ENCODE measurements around the gene CYGB. TPM values are rescaled to one million over a fixed set of nuclear protein-coding genes. Genes with fewer than 3 reads are reported as not detected.

CYGB gene
- polyA plus RNA-seq, 1 of the 3 experiments (the other 2 are of a cell fraction): 1.7 TPM

DNA sequence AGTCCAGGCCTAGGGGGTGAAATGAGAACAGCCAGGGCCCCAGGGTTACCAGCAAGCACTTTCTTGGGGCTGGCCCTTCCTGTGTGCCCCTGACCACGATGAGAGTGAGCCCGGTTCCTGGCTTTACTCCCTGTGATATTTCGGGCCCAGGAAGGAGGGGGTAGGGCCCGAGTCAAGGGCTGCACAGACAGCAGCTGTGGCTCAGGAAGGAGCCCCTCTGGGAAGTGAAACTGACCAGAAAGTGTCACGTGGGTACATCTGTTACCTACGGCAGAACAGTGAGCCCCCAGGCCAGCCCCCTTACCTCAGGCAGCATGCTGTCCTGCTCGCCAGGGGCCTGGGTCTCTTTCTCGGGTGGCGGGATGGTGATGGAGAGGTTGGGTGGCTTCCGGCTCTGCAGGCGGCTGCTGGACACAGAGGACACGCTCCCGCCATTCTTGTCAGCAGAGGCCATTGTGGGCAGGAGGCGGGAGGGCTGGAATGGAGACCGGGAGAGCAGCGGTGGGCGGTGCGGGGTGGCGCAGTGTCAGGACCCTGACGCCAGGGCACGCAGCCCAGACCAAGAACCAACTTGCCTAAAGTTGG lies 56.3 kb downstream of the CYGB start:
- H3K9me2 ChIP-seq: no peaks in the 10 kb centered on the region

More for the DNA sequence above, 56.3 kb downstream of the CYGB start:
- Histone ChIP-seq H3F3A (replicated peaks; ENCODE audit: insufficient read depth) (peaks cover 8% of the 10 kb centered on the region), H3K4me1 (ENCODE audit: control insufficient read depth in 1 of 2, insufficient read depth in 2 of 2, low read depth in 1 of 2, low read length in 1 of 2) (no peaks in the 10 kb centered on the region), H3K4me3 (ENCODE audit: low read depth in 2 of 2, low read length in 1 of 2) (no peak overlapping the region), H3K9ac (no peak overlapping the region), H3K79me2 (ENCODE audit: insufficient read depth) (no peaks in the 10 kb centered on the region), H3K36me3 (replicated peaks in 1 of 2; ENCODE audit: control insufficient read depth in 1 of 2, insufficient read depth in 2 of 2, low read length in 1 of 2) (peaks cover 0 to 2% of the 10 kb centered on the region in 2 experiments), H3K27me3 (ENCODE audit: insufficient read depth) (no peaks in the 10 kb centered on the region), H4K20me1 (ENCODE audit: insufficient read depth) (no peaks in the 10 kb centered on the region), H3K27ac (ENCODE audit: low read depth in 2 of 2, low read length in 1 of 2) (no peak overlapping the region), H3K4me2 (no peak overlapping the region), H2AFZ (ENCODE audit: low read depth) (no peak overlapping the region), H3K9me3 (no peaks in the 10 kb centered on the region)
- ChIA-PET CTCF (interaction anchor here (52.1 to 56.8 kb wide), 2 partner anchors 6 to 8 kb away, joined by 1687 read pairs; partner anchors contain the start of genes AANAT, RHBDF2 and UBE2O), POLR2A (no interaction called here)
- TF ChIP-seq RXRA (IDR thresholded peaks at IDR 0.05; ENCODE audit: borderline replicate concordance, low read depth): no peak
- no peak for TF ChIP-seq EZH2phosphoT487 (IDR thresholded peaks at IDR 0.05; ENCODE audit: borderline replicate concordance, low read depth)
- TF ChIP-seq, protein P1, sequence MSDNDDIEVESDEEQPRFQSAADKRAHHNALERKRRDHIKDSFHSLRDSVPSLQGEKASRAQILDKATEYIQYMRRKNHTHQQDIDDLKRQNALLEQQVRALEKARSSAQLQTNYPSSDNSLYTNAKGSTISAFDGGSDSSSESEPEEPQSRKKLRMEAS (IDR thresholded peaks at IDR 0.05; ENCODE audit: low read depth): no peak
- no peak for TF ChIP-seq POLR2AphosphoS5 (IDR thresholded peaks at IDR 0.05; ENCODE audit: low read depth, low read length)
- TF ChIP-seq, protein P2, sequence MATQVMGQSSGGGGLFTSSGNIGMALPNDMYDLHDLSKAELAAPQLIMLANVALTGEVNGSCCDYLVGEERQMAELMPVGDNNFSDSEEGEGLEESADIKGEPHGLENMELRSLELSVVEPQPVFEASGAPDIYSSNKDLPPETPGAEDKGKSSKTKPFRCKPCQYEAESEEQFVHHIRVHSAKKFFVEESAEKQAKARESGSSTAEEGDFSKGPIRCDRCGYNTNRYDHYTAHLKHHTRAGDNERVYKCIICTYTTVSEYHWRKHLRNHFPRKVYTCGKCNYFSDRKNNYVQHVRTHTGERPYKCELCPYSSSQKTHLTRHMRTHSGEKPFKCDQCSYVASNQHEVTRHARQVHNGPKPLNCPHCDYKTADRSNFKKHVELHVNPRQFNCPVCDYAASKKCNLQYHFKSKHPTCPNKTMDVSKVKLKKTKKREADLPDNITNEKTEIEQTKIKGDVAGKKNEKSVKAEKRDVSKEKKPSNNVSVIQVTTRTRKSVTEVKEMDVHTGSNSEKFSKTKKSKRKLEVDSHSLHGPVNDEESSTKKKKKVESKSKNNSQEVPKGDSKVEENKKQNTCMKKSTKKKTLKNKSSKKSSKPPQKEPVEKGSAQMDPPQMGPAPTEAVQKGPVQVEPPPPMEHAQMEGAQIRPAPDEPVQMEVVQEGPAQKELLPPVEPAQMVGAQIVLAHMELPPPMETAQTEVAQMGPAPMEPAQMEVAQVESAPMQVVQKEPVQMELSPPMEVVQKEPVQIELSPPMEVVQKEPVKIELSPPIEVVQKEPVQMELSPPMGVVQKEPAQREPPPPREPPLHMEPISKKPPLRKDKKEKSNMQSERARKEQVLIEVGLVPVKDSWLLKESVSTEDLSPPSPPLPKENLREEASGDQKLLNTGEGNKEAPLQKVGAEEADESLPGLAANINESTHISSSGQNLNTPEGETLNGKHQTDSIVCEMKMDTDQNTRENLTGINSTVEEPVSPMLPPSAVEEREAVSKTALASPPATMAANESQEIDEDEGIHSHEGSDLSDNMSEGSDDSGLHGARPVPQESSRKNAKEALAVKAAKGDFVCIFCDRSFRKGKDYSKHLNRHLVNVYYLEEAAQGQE (IDR thresholded peaks at IDR 0.05; ENCODE audit: low read depth, low read length): no peak
- TF ChIP-seq NFIC (IDR thresholded peaks at IDR 0.05; ENCODE audit: borderline replicate concordance): no peak
- TF ChIP-seq MEF2A (IDR thresholded peaks at IDR 0.05; ENCODE audit: borderline replicate concordance, low read depth): no peak
- no peak for TF ChIP-seq FOXJ3 (CRISPR knock-in tag; IDR thresholded peaks at IDR 0.05)
- TF ChIP-seq, protein P3, sequence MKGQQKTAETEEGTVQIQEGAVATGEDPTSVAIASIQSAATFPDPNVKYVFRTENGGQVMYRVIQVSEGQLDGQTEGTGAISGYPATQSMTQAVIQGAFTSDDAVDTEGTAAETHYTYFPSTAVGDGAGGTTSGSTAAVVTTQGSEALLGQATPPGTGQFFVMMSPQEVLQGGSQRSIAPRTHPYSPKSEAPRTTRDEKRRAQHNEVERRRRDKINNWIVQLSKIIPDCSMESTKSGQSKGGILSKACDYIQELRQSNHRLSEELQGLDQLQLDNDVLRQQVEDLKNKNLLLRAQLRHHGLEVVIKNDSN (IDR thresholded peaks at IDR 0.05; ENCODE audit: borderline replicate concordance, low read depth): no peak
- no peak for TF ChIP-seq RCOR1 (IDR thresholded peaks at IDR 0.05; ENCODE audit: low read length)
- no peak for TF ChIP-seq RAD21 (IDR thresholded peaks at IDR 0.05; ENCODE audit: low read length)
- TF ChIP-seq, protein P4, sequence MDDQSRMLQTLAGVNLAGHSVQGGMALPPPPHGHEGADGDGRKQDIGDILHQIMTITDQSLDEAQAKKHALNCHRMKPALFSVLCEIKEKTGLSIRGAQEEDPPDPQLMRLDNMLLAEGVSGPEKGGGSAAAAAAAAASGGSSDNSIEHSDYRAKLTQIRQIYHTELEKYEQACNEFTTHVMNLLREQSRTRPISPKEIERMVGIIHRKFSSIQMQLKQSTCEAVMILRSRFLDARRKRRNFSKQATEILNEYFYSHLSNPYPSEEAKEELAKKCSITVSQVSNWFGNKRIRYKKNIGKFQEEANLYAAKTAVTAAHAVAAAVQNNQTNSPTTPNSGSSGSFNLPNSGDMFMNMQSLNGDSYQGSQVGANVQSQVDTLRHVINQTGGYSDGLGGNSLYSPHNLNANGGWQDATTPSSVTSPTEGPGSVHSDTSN (IDR thresholded peaks at IDR 0.05): no peak
- TF ChIP-seq RFX5 (IDR thresholded peaks at IDR 0.05; ENCODE audit: low read length): no peak
- no peak for TF ChIP-seq JUND (IDR thresholded peaks at IDR 0.05)
- no peak for TF ChIP-seq SMC3 (IDR thresholded peaks at IDR 0.05; ENCODE audit: low read depth, low read length)
- no peak for TF ChIP-seq NRF1 (IDR thresholded peaks at IDR 0.05; ENCODE audit: low read depth, low read length)
- WGBS (ENCODE audit: low lambda C conversion rate): 88% methylated on average over 21 of the region's 21 CpGs
- no peak for DNase-seq

All from SK-N-SH (cell line).